Lower lobe of right lung (tissue), 2 donors: ENCODE results near the gene SLC2A10. TPM values are rescaled to one million over a fixed set of nuclear protein-coding genes. Genes with fewer than 3 reads are reported as not detected.

Experiments used
- ATAC-seq, 2 donors: fragments of 200-7000 bp; cut with Tn5 transposase; one replicate each; pipeline ENCODE4 v1.9.1; 2020 to 2022; ENCODE audit warnings: mild to moderate bottlenecking in 2 of 2, moderate library complexity in 2 of 2
- DNase-seq: peaks from one replicate; pipeline ENCODE4 v3.0.0-alpha.2; 2020
- H3K27ac ChIP-seq: fragments of 200-600 bp; one replicate; pipeline ENCODE4 v1.8.0; 2022
- H3K27me3 ChIP-seq: fragments of 200-600 bp; one replicate; pipeline ENCODE4 v1.8.0; 2022; ENCODE audit warnings: low read depth
- H3K36me3 ChIP-seq: fragments of 200-600 bp; one replicate; pipeline ENCODE4 v1.8.0; 2022; ENCODE audit warnings: mild to moderate bottlenecking
- H3K4me1 ChIP-seq: fragments of 200-600 bp; one replicate; pipeline ENCODE4 v1.8.0; 2022
- H3K4me3 ChIP-seq: fragments of 200-600 bp; one replicate; pipeline ENCODE4 v1.8.0; 2022; ENCODE audit warnings: mild to moderate bottlenecking
- H3K9me3 ChIP-seq: fragments of 200-600 bp; one replicate; pipeline ENCODE4 v1.8.0; 2022
- CTCF ChIP-seq: fragments of 200-600 bp; IDR thresholded peaks from one replicate; pipeline ENCODE4 v1.8.0; 2022; ENCODE audit warnings: antibody characterized with exemption, mild to moderate bottlenecking
- intact Hi-C: fragments of 100-400 bp; cut with DNase I; formaldehyde crosslinking; loops from one replicate; pipeline ENCODE4 v1.11.0; 2022
- total RNA-seq: library from RNA; stranded (reverse); fragmentation: NEBNext Ultra II Directional; extraction: Animal tissue kit (Norgen Biotek cat#: 25700); gene quantifications from one replicate; pipeline ENCODE4 v1.2.1, GENCODE V29; 2021
- donor health status: DM: no; HTN: yes; CAD: no; lungs with severe emphysema.

Gene SLC2A10
- total RNA-seq, 1 donor from 2014 or later = 11.5 TPM

DNA sequence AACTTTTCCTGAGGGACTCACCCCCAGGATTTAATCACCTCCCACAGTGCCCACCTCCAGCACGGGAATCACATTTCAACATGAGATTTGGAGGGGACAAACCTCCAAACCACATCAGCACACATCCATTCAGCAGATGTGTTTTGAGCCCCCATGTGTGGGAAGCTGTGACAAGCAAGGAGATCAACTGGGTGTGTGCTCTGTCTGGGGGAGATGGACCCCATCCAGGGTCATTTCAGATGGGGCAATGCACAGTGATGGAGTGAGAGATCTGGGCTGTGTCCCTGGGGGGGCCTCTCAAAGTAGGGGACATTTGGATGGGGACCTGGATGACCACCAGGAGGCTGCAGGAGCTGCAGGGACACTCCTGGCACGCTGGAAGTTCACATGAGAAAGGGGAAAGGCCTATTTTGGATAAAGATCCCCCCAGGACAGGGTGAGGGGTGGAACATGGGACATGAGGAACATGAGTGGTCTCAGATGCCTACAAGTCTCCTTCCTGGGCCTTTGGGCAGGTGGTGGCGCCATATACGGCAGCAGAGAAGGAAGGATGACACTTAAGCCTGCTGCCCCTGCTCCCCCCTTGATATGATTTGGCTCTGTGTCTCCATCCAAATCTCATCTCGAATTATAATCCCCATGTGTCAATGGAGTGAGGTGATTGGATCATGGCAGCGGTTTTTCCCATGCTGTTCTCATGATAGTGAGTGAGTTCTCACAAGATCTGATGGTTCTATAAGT, 49.6 kb downstream of the SLC2A10 start:
- DNase-seq = no peak
- no peak overlapping the region for H3K4me3 ChIP-seq
- H3K27ac ChIP-seq = no peak overlapping the region
- TF ChIP-seq CTCF = no peak
- H3K9me3 ChIP-seq = no peaks in the 10 kb centered on the region
- intact Hi-C loops = no loop called here
- no peaks in the 10 kb centered on the region for H3K36me3 ChIP-seq
- peaks cover 24% of the 10 kb centered on the region for H3K27me3 ChIP-seq
- H3K4me1 ChIP-seq = no peaks in the 10 kb centered on the region
- no peak for ATAC-seq

- no peak for ATAC-seq
- no peaks in the 10 kb centered on the region for H3K36me3 ChIP-seq
- H3K9me3 ChIP-seq = no peaks in the 10 kb centered on the region
- no peak overlapping the region for H3K27ac ChIP-seq
- no peak for DNase-seq
- intact Hi-C loops = no loop called here
- peaks cover 33% of the 10 kb centered on the region for H3K27me3 ChIP-seq
- TF ChIP-seq CTCF = no peak
- H3K4me3 ChIP-seq = no peak overlapping the region
- H3K4me1 ChIP-seq = no peaks in the 10 kb centered on the region
Measured at GRCh38 chr20:46761566-46761965, 52.1 kb downstream of the SLC2A10 start.

DNA sequence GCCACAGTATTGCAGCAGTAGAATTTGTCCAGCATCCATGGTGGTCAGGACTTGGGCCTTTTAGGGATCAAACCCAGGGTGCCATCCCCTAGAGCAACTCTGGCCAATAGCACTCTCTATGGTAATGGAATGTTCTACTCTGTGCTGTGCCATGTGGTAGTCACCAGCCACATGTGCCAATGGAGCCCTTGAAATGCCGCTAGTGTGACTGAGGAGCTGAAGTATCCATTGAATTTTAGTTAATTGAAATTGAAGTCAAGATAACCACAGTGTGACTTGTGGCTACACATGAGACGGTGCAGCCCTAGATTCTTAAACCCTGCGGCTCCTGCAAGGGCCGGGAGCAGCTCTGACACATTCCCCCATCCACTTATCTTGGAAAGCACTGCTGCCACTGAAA, 54.6 kb downstream of the SLC2A10 start:
- no peak overlapping the region for H3K27ac ChIP-seq
- H3K27me3 ChIP-seq = peaks cover 35% of the 10 kb centered on the region
- H3K4me1 ChIP-seq = no peaks in the 10 kb centered on the region
- H3K9me3 ChIP-seq = no peaks in the 10 kb centered on the region
- no peaks in the 10 kb centered on the region for H3K36me3 ChIP-seq
- no peak for TF ChIP-seq CTCF
- H3K4me3 ChIP-seq = no peak overlapping the region
- intact Hi-C loops = no loop called here
- no peak for DNase-seq
- ATAC-seq = no peak

GRCh38 chr20:46765506-46766120, 56.2 kb downstream of the SLC2A10 start:
- ATAC-seq = no peak
- intact Hi-C loops = no loop called here

DNA sequence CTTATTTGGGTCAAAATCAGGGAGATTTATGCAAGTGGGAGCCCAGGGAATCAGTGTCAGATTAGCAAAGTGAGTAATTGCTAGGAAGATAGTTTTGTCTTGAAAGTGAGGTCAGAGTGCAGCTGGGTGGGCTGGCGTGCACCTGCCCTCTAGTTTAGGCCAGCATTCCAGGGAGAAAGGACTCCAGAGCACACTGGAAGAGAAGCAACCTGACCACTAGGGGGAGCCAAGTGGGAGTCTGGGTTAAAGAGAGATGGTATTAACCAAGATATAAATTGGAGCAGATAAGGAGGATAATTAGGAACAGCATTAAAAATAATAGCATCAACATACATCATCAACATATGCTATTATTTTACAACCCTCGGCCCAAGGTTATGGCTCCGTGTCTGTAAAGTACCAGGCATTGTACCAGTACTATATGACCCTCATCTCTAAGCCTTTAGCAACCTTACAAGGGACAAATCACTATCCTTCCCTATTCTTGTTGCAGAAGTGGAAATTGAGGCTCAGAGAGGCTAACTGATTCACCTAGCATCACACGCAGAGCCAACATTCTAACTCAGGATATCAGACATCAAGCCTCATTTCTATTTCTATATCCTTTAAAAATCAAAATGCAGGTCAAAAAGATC, 57.8 kb downstream of the SLC2A10 start:
- H3K27me3 ChIP-seq = peaks cover 23% of the 10 kb centered on the region
- no peak overlapping the region for H3K27ac ChIP-seq
- no peaks in the 10 kb centered on the region for H3K4me1 ChIP-seq
- intact Hi-C loops = no loop called here
- peak; percentile 63 for TF ChIP-seq CTCF
- H3K4me3 ChIP-seq = no peak overlapping the region
- no peaks in the 10 kb centered on the region for H3K36me3 ChIP-seq
- no peak for DNase-seq
- H3K9me3 ChIP-seq = no peaks in the 10 kb centered on the region
- peak in 1 of 2 donors; percentile 45 for ATAC-seq

More at GRCh38 chr20:46765506-46766120, 56.2 kb downstream of the SLC2A10 start:
- TF ChIP-seq CTCF = no peak
- Histone ChIP-seq H3K36me3 (no peaks in the 10 kb centered on the region), H3K27ac (no peak overlapping the region), H3K9me3 (no peaks in the 10 kb centered on the region), H3K4me3 (no peak overlapping the region), H3K27me3 (peaks cover 28% of the 10 kb centered on the region), H3K4me1 (no peaks in the 10 kb centered on the region)
- no peak for DNase-seq
